GM23338 (cell line): ENCODE data around the gene MRPS18B.

Source experiments
- CTCF ChIP-seq, 2 experiments: fragments of 200-600 bp in 1 of 2; sonication (generic) in 1 of 2; conservative IDR thresholded peaks; 2 replicates each; pipeline versions ENCODE4 v1.5.1 to v1.6.1; 2016 to 2017; ENCODE audit warnings: antibody characterized with exemption in 2 of 2, low read depth in 2 of 2, mild to moderate bottlenecking in 2 of 2, moderate library complexity in 1 of 2
- EZH2 ChIP-seq: fragments of 200-600 bp; sonication (generic); IDR thresholded peaks from one replicate; pipeline ENCODE4 v1.8.0; 2017; ENCODE audit warnings: antibody characterized with exemption, mild to moderate bottlenecking, low read depth; ENCODE audit not compliant: unreplicated experiment
- JUNB ChIP-seq: IDR thresholded peaks from one replicate; pipeline ENCODE4 v1.6.1; 2016; ENCODE audit warnings: antibody characterized with exemption; ENCODE audit not compliant: unreplicated experiment
- POLR2AphosphoS5 ChIP-seq: IDR thresholded peaks from 2 replicates; pipeline ENCODE4 v1.6.1; 2016; ENCODE audit warnings: antibody characterized with exemption, low read depth
- REST ChIP-seq: IDR thresholded peaks from one replicate; pipeline ENCODE4 v1.6.1; 2018; ENCODE audit warnings: antibody characterized with exemption; ENCODE audit not compliant: unreplicated experiment
- ZNF114 ChIP-seq: fragments of 250-450 bp; sonication (Bioruptor Pico); IDR thresholded peaks from 2 replicates; pipeline ENCODE4 v1.5.0; 2020; ENCODE audit warnings: mild to moderate bottlenecking, moderate library complexity

GRCh38 chr6:30617565-30618269 lies at the start of gene MRPS18B:
- TF ChIP-seq EZH2 (no peak), POLR2AphosphoS5 (peak; percentile 77), CTCF (conservative IDR thresholded peaks at IDR 0.05; ENCODE audit: low read depth in 2 of 2) (no peak), JUNB (no peak), ZNF114 (CRISPR knock-in tag) (no peak), REST (no peak)
